HG02885 (cell line): Measurements from ENCODE around the gene AIF1L.

Source experiments
- ATAC-seq: cut with Tn5 transposase; IDR thresholded peaks from one replicate; pipeline ENCODE4 v1.9.1; 2021; ENCODE audit warnings: mild to moderate bottlenecking; ENCODE audit not compliant: unreplicated experiment, poor library complexity

AIF1L gene

DNA sequence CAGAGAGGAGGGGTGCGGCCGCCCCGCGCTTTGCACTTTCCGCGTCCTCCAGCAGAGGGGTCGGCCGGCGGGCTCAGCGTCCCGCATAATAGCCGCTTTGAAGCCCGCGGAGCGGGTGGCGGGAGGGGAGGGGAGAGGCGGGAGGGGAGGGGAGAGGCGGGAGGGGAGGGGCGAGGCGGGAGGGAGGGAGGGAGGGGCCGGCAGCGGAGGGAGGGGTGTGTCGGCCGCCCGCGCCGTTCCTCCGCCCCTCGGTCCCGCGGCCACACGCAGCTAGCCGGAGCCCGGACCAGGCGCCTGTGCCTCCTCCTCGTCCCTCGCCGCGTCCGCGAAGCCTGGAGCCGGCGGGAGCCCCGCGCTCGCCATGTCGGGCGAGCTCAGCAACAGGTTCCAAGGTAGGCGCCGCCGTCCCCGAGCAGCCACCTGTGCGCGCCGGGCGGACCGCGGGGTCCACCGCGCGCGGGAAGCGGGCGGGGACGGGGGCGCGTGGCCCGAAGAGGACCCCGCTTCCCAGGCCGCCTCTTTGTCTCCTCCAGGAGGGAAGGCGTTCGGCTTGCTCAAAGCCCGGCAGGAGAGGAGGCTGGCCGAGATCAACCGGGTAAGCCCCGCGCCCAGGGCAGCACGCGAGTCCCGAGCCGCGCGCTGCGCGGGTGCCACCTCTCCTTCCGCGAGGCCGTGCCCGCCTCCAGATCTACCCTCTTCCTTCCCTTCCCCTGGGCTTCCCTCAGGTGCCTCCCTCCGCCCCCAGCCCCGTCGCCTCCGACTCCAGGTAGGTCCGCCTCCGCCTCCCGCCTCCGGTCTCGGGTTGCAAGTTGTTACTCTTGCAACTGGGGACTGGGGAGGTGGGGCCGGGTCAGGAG, at the start of gene AIF1L:
AIF1L (plus strand) TSS at position 263 of the 857 bp plus-strand sequence; CDS start at position 362, 99 bp downstream.
- ATAC-seq: no peak

DNA sequence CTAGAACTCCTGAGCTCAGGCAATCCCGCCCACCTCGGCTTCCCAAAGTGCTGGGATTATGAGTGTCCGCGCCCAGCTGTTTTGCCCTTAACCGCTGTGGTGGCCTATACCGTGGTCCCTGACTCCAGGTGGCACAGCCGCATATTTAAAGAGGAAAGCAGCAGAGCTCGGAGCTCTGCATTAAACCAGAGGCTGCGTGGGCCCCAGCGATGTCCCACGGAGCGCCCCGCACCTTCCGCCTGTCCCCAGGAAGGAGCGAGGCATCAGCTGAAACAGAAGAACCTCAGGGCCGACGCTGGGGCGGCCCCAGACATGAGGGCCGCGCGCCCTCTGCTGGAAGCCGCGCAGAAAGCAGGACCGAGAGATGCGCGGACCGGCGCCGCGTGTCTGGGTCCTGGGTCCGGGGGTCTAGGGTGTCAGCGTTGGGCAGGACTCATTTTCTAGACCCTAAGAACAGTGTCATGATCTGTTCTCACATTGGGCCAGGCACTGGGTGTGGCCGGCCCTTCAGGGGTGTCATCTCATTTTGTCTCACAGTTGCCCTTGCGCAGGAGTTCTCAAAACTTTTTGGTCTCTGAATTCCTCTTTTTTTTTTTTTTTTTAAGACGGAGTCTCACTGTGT, 49.6 kb upstream of the AIF1L start:
- ATAC-seq: peak; percentile 62

DNA sequence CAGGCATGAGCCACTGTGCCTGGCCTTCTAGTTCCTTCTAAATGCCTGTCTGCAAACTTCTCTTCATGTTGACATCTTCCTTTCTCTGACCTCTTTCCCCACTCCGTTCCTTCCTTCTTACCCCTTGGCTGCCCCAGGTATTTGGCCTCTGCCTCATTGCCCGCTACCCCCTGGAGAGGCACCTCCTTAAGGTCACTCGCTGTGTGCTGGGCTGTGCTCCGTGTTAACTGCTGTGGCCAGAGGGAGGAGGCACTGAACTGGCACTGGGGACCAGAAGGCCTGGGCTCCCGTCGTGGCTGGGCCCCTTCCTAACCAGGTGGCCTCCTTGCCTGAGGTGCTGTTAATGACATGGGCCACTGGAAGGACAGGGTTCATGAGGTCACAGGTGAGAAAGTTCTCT, 48.0 kb upstream of the AIF1L start:
- ATAC-seq: no peak

DNA sequence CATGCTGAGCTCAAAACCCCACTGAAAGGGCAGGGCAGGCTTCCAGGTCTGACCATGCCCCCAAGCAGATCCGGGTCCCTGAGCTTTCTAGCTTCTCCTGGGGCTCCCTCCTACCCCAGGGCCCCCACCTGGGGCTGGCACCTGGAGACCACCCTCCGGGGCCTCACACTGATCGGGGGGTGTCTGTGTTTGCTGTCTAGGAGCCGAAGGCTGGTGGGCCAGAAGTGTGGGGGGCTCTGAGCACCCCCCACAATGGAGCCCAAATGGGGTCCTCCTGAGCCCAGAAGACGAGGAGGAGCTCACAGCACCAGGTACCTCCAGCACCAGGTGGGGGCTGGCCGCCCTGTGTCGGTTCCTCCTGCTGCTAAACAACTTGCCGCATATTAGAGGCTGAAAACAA, 47.5 kb upstream of the AIF1L start:
- no peak for ATAC-seq

DNA sequence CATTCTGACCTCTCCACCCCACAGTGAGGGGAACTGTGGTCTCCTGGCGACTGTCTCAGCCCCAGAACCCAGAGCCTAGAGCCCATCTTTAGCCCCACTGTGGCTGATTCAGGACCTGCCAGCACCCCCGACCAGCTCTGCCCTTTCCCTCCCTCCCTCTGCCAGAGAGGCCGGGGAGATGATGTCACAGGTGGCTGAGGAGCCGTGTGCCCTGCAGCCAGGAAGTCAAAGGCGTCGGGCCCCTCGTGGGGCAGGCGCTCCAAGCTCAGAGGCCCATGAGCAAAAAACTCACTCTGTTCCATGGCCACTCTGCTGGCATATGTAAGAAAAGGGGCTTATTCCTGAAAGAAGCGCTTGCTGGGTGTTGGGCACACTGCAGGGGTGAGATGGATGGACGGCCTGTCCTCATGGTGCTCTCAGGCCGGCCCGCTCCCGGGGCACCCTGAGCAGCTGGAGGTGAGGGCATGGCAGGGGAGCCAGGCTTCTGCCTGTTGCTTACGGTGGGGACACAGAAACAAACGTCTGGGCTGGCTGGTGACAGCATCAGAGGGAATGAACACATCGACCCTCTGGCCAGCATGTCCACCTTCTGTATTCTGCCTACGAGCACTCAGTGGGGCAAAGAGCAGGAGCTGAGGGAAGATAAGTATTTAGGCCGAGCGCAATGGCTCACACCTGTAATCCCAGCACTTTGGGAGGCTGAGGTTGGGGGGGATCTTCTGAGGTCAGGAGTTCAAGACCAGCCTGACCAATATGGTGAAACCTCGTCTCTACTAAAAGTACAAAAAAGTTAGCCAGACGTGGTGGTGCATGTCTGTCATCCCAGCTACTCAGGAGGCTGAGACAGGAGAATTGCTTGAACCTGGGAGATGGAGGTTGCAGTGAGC, 46.3 kb upstream of the AIF1L start:
- no peak for ATAC-seq

DNA sequence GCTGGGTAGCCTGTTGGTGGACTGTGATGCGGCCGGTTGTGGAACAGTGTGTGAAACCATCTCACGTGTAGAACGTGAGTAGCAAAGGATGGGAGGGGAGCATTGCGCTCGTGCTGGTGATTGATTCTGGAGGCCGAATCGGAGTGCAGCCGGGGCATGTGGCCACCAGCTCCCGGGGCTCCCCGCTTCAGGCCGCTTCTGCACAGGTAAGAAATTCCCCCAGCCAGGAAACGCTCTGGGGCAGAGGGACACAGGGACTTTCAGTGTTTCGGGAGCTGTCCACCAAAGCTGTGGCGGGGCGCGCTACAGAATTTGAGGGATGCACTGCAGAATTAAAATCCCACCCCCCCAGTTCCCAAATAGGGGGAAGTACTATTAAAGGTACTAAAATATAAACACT, 45.5 kb upstream of the AIF1L start:
- no peak for ATAC-seq

DNA sequence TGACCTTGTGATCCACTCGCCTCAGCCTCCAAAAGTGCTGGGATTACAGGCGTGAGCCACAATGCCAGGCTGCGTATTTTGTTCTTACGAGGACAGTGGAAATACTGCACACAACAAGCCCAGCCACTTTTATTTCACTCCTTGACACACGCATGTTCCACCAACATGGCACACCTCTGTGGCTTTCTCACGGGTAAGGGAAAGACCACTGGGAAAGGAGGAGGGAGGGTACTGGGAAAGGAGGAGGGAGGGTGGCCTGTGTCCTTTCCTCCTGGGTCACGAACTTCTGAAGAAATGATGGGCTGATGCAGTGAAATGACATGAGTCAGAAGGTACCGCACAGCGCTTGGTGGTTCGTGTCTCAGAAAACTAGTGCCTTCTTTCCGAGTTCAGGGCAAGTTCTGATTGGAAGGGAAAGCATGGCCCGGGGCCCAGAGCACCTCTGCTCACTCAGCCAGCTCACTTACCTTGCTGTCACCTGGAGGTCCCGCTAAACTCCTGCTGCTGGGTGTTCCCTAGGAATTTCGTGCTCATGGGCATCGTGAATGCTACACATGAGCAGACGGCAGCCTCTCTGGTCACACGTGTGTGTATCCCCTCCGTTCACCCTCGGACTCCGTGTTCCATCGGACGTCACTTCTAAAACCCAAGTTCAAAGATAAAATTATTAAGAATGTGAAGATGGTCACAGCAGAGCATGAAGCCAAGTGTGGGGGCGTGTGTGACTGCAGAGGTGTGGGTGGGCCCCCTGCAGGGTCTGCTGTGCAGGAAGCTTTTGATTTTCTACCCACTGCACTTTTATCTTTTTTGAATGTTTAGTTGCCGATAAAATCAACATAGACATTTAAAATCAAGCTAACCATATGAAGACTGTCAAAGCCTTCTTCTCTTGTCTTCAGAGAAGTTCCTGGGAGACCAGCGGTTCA, 44.5 kb upstream of the AIF1L start:
- no peak for ATAC-seq

DNA sequence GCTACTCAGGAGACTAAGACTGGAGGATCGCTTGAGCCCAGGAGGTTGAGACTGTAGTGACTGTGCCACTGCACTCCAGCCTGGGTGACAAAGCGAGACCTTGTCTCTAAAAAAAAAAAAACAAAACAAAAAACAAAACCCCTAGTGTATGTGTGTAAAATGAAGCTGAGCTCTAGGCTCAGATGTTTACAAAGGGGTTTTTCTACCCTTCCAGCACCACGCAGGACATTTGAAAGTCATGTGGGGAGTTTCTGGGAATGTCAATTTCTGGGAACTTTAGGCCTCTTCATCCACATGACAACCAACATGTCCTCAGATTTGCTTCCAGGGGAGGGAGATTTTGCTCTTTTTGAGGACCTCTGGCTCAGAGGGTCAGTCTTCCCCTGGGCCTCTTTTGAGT, 42.4 kb upstream of the AIF1L start:
- ATAC-seq: no peak

DNA sequence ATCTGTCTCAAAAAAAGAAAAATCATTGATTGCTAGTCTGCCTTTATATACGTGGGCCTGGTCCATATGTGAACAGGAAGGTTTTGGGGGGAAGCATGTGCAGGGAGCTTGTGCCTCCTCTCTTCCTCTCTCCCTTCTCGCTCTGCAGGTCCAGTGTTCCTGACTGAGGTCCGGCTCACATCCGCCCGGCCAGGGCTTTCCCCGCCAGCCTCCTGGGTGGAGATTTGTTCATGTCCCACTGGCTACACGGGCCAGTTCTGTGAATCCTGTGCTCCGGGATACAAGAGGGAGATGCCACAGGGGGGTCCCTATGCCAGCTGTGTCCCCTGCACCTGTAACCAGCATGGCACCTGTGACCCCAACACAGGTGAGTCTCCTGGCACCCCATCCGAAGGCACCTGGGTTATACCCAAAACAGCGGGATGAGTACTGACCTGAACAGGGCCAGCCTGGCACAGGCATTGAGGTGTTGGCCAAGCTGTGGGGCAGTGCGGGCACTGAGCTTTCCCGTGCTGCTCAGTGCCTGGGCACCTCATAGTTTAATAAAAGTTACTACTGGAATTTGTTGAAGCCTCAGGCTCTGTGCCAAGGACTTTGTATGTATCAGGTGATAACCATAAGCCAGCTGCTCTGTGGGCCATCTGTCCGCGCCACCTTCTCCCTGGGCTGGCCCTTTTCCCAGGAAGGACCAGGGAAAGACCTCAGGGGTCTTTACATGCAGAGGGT, 39.4 kb upstream of the AIF1L start:
- ATAC-seq: no peak

DNA sequence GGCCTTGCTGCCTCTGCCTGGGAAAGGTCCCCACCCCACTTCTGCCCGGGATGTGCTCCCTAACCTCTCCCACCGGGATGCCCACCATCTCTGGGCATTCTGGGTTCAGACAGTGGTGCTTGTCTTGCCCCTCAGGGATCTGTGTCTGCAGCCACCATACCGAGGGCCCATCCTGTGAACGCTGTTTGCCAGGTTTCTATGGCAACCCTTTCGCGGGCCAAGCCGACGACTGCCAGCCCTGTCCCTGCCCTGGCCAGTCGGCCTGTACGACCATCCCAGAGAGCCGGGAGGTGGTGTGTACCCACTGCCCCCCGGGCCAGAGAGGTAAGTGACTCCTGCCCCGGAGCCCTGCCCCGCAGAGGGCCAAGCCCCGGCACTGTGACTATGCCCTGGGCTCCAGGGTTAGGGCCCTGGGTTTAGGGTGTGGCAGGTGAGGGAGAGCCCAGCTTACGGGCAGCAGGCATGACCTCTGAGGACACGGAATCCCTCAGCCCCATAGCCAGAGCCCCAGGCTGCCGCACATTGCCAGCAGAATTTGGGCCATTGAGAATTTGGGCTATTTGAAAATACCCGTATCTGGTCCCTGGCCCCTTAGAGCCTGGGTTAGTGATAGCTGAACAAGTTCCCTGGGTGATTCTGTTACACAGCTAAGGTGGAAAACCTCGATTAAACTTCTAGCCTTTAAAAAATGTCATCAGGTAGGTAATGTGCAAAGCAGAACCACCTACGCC, 35.3 kb upstream of the AIF1L start:
- no peak for ATAC-seq

DNA sequence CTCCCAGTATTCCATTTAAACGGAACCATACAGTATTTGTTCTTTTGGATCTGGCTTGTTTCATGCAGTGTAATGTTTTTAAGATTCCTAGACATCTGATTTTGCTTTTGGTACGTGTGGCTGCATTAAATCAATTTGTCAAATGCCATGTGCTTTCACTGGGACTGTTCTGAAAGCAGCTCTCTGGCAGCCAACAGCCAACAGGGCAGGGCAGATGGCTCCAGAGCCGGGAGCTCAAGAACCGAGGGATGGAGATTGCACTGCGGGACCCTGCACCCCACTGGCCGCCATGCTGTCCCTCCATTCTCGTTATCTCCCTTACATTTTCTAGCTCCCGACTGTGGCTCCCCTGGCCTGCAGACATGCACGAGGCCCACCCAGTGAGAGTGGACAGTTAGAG, 33.4 kb upstream of the AIF1L start:
- ATAC-seq: no peak

DNA sequence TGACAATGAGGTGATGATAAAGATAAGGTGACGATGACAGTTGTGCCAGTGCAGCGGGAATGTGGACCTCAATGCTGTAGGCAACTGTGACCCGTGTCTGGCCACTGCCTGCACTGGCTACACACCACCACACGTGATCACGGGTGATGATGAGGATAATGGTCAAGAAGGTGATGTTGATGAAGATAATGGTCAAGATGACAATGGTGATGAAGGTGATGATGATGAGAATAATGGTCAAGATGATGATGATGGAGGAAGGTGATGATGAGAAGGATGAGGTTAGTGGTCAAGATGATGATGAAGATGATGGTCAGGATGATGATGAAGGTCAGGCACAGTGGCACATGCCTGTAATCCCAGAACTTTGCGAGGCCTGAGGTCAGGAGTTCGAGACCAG, 30.7 kb upstream of the AIF1L start:
- ATAC-seq: no peak

DNA sequence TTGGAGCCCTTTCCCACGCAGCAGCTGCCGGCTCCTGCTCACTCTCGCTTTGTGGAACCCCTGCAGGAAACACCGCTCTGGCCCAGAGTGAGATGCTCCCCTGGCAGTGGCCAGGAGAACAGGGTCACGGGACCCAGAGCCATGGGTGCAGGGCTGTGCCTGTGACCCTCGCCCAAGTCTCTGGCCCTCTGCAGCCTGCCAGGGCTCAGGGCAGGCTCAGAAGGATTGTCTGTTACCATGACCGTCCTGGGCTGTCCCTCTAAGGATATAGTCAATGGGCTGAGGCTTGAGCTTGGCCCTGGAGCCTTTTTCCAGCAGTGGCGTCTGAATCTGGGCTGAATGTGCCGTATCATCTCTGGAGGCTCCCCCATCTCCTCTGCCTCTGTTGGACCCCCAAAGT, 28.7 kb upstream of the AIF1L start:
- no peak for ATAC-seq

DNA sequence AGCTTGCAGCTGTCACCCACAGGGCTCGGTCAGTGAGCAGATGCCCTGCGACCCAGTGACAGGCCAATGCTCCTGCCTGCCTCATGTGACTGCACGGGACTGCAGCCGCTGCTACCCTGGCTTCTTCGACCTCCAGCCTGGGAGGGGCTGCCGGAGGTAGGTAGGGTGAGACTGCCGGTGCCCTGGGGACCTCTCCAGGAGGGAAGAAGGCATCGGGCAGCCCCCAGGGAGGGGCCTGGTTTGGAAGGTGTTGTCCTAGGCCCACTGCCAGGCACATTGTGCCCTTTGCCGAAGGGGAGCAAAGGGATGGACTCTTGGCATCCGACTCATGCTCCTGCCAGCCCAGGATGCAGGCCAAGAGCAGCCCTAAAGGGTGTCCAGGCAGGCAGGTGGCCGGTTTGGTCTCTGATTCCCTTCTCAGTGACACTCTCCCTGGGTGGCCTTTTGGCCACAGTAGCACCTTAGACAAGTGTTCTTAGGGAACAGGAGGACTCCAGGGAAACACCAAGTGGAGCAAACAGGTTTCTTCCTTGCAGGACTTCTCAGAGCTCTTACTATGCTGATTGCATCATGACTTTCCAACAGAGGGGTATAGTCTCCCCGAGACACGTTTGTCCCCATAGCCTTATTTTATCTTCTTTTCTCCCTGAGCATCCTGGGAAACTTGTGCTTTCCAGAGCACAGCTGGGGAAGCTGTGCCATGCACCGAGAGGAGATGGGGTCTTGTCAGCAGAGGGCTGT, 28.1 kb upstream of the AIF1L start:
- no peak for ATAC-seq

DNA sequence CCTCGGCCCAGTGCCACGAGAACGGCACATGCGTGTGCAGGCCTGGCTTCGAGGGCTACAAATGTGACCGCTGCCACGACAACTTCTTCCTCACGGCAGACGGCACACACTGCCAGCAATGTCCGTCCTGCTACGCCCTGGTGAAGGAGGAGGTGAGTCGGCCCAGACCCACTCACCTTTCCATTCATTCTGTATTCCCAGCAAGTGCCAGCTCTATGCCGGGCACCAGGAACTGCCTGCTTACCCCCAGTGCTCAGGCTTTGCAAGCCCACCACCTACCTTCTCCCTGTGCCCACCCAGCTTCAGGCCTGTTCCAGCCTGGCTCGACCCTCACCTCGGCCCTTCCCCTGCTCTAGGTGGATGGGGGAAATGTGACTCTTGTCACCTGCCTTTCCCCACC, 26.6 kb upstream of the AIF1L start:
- ATAC-seq: no peak

DNA sequence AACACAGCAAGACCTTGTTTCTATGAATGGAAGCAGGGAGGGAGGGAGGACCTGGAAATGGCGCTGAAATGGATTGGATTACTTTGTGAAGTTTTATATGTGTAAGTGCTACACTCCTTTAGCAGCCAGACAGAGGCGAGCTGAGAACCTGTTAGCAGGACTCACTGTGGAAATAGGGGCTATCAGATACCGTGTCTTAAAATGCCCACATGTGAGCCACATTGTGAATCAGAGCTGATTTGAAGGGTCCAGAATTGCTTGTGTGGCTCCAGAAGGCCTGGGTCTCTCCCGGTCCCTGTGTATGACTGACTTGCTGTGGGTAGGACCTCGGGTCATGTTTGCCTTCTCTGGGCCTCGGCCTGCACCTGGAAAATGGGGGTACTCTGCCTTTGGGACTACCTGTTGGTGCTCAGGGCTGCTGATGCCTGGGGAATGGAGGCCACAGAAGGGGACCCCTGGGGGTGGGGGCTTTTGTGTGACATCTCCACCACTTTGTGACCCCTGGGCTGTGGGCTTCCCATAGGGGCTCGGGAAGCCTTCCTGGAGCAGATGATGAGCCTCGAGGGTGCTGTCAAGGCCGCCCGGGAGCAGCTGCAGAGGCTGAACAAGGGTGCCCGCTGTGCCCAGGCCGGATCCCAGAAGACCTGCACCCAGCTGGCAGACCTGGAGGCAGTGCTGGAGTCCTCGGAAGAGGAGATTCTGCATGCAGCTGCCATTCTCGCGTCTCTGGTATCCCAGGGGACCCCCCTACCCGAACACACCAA, 24.0 kb upstream of the AIF1L start:
- ATAC-seq: no peak

DNA sequence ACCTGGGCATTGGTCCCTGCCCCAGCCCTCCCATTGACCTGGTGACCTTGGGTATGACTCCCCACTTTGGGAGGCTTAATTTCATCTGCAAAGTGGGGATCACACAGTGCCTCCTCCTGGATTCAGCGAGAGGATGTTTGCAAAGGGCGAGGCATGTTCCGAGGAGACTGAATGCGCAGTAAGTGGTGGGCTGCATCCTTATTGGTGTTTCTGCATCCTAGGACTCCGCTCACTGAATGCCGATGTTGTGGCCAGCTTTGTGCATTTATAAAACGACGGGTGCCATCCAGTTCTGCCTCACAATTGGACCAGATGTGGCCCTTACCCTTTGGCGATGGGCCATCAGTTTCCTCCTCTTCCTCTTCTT, 23.5 kb upstream of the AIF1L start:
- ATAC-seq: no peak
